T-helper 2 cell (primary cell): ENCODE measurements around the gene PLEKHG4B.

ENCODE experiments used
- DNase-seq, 5 experiments: peaks; one replicate each; pipeline versions ENCODE4 v3.0.0 to v3.0.0-alpha.2; 2012 to 2022

Gene PLEKHG4B

GRCh38 chr5:76358-77169 lies 15.4 kb upstream of the PLEKHG4B start:
- no peak for DNase-seq

GRCh38 chr5:77170-77501 lies 14.8 kb upstream of the PLEKHG4B start:
- DNase-seq, result no peak

GRCh38 chr5:77546-77945 lies 14.4 kb upstream of the PLEKHG4B start:
- no peak for DNase-seq

- DNase-seq, result peak in 1 of 5 experiments; percentile 19
Measured at GRCh38 chr5:77957-78804, 13.8 kb upstream of the PLEKHG4B start.

GRCh38 chr5:78805-79149 lies 13.2 kb upstream of the PLEKHG4B start:
- no peak for DNase-seq

- DNase-seq, result no peak
Measured at GRCh38 chr5:79263-79662, 12.7 kb upstream of the PLEKHG4B start.

- DNase-seq, result no peak
Measured at GRCh38 chr5:79821-80220, 12.1 kb upstream of the PLEKHG4B start.

GRCh38 chr5:81391-82021 lies 10.5 kb upstream of the PLEKHG4B start:
- DNase-seq, result no peak

GRCh38 chr5:82097-82496 lies 9.9 kb upstream of the PLEKHG4B start:
- DNase-seq, result no peak

- DNase-seq, result no peak
Measured at GRCh38 chr5:82570-82969, 9.4 kb upstream of the PLEKHG4B start.

- DNase-seq, result no peak
Measured at GRCh38 chr5:83029-83428, 8.9 kb upstream of the PLEKHG4B start.

- DNase-seq, result no peak
Measured at GRCh38 chr5:85334-85995, 6.5 kb upstream of the PLEKHG4B start.

- no peak for DNase-seq
Measured at GRCh38 chr5:89337-90286, 2.4 kb upstream of the PLEKHG4B start.

GRCh38 chr5:90590-91547 lies 1.1 kb upstream of the PLEKHG4B start:
- no peak for DNase-seq

- no peak for DNase-seq
Measured at GRCh38 chr5:92401-93220, 643 bp downstream of the PLEKHG4B start.

GRCh38 chr5:93221-93980 lies 1.4 kb downstream of the PLEKHG4B start:
- DNase-seq, result no peak

- DNase-seq, result no peak
Measured at GRCh38 chr5:94113-94892, 2.3 kb downstream of the PLEKHG4B start.
